Fibroblast of skin of abdomen (primary cell): Measurements from ENCODE around the gene RHCG.
"Not testable (repeated sequence)": the region's sequence is repeated elsewhere in the genome, so short reads cannot be mapped to it uniquely, and the experiment has no call there.

Source experiments
- DNase-seq: peaks from one replicate; pipeline ENCODE4 v3.0.0-alpha.2; 2013

The RHCG gene

GRCh38 chr15:89475661-89476060 lies 20.7 kb downstream of the RHCG start:
- DNase-seq, result no peak

GRCh38 chr15:89472785-89473256 lies 23.6 kb downstream of the RHCG start:
- DNase-seq, result peak; percentile 33

- DNase-seq, result no peak
Measured at GRCh38 chr15:89469426-89470096, 26.8 kb downstream of the RHCG start.

- DNase-seq, result not testable (repeated sequence)
Measured at GRCh38 chr15:89468813-89469212, 27.6 kb downstream of the RHCG start.

GRCh38 chr15:89463113-89463512 lies 33.3 kb downstream of the RHCG start:
- no peak for DNase-seq

GRCh38 chr15:89462198-89462912 lies 34.0 kb downstream of the RHCG start:
- DNase-seq, result peak; percentile 8

GRCh38 chr15:89461386-89461785 lies 35.0 kb downstream of the RHCG start:
- no peak for DNase-seq

GRCh38 chr15:89460048-89460447 lies 36.3 kb downstream of the RHCG start:
- DNase-seq, result no peak

GRCh38 chr15:89459271-89460038 lies 36.9 kb downstream of the RHCG start:
- DNase-seq, result no peak

- DNase-seq, result no peak
Measured at GRCh38 chr15:89458440-89458839, 37.9 kb downstream of the RHCG start.

GRCh38 chr15:89457086-89457485 lies 39.3 kb downstream of the RHCG start:
- DNase-seq, result no peak

- DNase-seq, result no peak
Measured at GRCh38 chr15:89455535-89455934, 40.8 kb downstream of the RHCG start.

- DNase-seq, result no peak
Measured at GRCh38 chr15:89452330-89452836, 44.0 kb downstream of the RHCG start.

GRCh38 chr15:89451846-89452245 lies 44.5 kb downstream of the RHCG start:
- no peak for DNase-seq

- DNase-seq, result no peak
Measured at GRCh38 chr15:89450076-89451006, 46.0 kb downstream of the RHCG start.

- no peak for DNase-seq
Measured at GRCh38 chr15:89448825-89449224, 47.6 kb downstream of the RHCG start.

GRCh38 chr15:89447676-89448075 lies 48.7 kb downstream of the RHCG start:
- no peak for DNase-seq

- no peak for DNase-seq
Measured at GRCh38 chr15:89446255-89446891, 50.0 kb downstream of the RHCG start.

- DNase-seq, result no peak
Measured at GRCh38 chr15:89445518-89445917, 50.9 kb downstream of the RHCG start.

GRCh38 chr15:89444241-89445225 lies 51.9 kb downstream of the RHCG start:
- DNase-seq, result no peak
